OCI-M2 (cell line): ENCODE measurements around the gene USP44.
A peak's percentile ranks its signal among the peaks of the same experiment; 100 is the strongest.
"Not testable (repeated sequence)": the region's sequence is repeated elsewhere in the genome, so short reads cannot be mapped to it uniquely, and the experiment has no call there.

Experiments used
- DNase-seq: peaks from one replicate; lab custom pipeline; 2025; ENCODE audit not compliant: unreplicated experiment; lab: John Stamatoyannopoulos, UW

The USP44 gene

DNA sequence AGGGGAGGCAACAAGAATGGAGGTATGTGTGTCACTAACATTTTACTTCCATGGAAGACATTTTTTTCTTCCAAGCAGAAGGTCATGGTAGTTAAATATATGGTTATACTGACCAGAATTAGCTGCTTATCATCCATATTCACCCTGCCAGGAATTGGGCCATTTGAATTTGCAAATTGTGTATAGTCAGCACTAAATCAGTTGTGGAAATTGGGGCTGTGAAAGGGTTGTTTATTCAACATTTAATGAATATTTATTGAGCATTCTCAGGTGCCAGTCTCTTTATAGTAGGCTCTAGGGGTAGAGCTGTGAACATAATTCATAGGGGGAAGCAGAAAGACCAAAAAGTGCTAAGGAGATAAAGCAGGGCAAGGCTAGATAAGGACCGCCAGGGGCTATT, 39.3 kb downstream of the USP44 start:
- DNase-seq, result no peak

DNA sequence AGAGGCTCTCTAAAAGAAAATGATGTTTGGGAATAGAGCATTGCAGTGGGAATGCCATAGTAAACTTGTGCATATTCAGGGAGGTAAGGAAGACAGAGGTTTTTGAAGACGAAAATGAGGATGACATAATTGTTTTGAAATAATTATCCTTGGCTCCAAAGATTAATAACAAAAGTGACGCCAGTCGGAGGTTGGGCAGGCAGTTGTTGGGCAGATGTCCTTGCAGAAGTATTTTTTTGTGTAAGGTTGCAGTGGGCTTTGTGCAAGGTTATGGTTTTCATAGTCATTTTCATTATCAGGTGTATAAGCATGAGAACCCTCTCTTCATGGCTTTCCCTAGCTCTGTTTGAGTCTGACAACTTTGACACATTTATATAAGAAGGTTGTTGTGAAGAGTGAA, 42.0 kb downstream of the USP44 start:
- no peak for DNase-seq

DNA sequence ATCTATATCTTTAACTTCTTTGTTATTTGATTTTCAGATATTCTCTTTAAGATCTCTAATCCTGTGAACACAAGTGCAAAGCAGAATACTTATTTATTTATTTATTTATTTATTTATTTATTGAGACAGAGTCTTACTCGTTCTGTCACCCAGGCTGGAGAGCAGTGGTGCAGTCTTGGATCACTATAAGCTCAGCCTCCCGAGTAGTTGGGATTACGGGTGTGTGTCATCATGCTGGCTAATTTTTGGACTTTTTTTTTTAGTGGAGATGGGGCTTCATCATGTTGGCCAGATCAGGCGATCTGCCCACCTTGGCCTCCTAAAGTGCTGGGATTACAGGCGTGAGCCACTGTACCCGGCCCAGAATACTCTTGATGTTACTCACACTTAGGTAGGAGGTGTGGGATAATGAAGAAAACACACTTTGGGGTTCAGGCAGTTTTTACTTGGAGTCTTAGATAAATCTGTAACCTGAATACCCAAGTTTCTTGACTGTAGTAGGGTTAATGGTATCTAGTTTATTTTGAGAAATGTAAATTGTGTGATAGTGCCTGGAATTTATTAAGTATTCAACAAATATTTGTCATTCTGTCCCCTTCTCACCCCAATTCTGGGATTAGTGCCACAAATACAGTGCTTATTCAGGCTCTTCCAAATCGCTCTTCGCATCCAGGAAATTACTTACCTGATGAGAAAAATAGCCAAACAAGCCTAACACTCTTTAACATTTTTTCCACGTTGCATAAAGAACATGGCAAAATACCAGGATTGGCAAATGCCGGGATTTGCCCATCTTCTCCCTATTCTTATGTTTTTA, 44.4 kb downstream of the USP44 start:
- DNase-seq, result no peak

DNA sequence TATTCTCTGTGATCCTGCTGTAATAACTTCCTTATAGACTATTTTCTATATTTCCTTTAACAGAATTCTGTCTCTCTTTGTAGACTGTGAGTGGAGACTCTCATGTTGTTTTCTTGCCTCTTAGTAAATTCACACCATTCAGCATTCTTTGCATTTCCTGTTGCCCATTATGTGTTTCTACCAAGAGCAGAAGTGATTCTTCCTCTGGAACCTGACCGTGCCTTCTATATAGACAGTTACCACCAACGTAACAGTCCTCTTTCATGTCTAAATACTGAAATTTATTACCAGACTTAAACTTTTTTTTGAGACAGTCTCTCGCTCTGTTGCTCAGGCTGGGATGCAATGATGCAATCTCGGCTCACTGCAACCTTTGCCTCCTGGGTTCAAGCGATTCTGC, 46.2 kb downstream of the USP44 start:
- no peak for DNase-seq

DNA sequence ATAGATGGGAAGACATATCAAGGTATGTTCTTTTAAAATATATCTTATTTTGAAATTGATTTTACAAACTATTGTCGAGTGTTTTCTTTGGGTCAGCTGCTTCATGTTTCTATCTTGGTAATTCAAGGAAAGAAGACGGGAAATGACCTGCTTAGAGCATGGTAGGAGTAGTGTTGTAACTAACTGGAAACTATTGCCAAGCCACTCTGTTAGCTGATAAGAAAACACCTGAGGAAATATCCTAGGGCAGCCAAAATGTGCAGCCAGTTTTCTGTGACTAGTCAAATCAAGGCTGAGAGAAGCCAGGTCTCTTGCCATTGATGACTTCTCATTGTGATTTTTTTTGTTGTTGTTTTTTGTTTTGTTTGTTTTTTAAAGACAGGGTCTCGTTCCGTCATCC, 47.1 kb downstream of the USP44 start:
- DNase-seq, result no peak

DNA sequence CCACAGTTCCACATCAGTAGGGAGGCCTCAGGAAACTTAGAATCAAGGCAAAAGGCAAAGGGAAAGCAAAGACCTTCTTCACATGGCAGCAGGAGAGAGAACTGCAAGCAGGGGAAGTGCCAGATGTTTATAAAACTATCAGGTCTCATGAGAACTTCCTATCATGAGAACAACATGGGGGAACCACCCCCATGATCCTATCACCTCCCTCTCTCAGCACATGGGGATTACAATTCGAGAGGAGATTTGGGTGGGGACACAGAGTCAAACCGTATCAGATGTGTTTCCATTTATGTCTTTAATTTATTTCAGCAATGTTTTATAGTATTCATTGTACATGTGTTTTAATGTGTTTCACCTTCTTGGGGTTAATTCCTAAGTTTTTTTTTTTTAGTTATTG, 51.5 kb downstream of the USP44 start:
- no peak for DNase-seq

DNA sequence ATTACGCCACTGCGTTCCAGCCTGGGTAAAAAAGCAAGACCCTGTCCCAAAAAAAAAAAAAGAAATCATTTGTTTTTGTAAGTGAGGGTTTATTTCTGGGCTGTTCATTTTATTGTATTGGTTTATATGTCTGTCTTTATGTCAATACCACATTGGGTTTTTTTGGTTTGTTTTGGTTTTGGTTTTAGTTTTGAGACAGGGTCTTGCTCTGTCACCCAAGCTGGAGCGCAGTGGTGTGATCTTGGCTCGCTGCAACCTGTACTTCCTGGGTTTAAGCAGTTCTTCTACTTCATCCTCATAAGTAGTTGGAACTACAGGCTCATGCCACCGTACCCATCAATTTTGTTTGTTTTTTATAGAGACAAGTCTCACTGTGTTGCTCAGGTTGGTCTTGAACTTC, 52.3 kb downstream of the USP44 start:
- no peak for DNase-seq

DNA sequence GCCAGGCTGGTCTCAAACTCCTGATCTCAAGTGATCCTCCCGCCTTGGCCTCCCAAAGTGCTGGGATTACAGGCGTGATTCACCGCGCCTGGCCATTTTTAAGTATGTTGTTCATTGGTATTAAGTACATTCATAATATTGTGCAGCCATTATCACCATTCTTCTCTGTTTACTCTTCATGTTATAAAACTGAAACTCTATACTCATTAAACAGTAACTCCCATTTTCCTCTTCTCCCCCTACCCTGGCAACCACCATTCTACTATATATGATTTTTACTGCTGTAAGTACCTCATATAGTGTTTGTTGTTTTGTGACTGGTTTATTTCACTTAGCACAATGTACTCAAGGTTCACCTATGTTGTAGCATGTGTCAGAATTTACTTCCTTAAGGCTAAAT, 54.2 kb downstream of the USP44 start:
- no peak for DNase-seq

DNA sequence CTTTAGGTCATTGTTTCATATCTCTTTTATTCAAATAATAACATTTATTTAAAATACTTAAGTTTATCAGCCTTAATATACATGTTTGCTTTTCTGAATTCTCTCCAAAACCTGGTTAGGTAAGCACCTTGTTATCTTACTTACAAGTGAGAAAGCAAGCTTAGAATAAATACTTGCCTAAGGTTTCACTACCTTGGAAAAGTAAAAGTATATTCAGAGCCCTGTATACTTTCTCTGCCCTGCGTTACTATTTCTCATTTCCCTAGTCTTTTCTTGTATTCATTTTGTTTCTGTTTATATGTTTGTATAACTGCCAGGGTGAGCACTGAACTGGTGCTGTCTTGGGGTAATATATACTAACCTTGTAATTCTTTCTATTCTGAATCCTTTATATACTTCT, 55.8 kb downstream of the USP44 start:
- DNase-seq, result no peak

DNA sequence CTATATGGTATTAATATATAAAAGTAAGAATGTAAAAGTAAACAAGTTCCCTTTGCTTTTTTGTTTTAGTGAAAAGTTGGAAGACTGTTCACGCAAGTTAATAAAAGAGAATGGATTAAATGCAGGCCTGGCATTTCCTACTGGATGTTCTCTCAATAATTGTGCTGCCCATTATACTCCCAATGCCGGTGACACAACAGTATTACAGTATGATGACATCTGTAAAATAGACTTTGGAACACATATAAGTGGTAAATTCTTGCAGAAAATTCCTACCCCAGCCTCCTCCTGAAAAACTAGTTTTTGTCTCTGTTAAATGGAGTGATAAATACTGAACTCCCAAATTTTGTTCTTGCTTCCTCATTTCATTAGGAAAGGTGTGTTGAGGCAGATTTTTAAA, 56.4 kb downstream of the USP44 start:
- DNase-seq, result no peak

DNA sequence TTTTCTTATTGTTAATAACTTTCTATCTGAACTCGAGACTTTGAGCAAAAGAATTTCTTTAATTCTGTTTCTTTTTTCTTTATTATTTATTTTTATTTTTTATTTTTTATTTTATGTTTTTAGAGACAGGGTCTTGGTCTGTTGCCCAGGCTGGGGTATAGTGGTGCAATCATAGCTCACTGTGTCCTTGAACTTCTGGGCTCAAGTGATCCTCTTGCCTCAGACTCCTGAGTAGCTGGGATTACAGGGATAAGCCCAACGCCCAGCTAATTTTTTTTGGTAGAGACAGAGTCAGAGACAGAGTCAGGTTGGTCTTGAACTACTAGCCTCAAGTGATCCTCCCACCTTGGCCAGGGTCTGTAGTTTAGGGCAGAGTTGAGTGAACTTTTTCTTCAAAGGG, 58.8 kb downstream of the USP44 start:
- no peak for DNase-seq

DNA sequence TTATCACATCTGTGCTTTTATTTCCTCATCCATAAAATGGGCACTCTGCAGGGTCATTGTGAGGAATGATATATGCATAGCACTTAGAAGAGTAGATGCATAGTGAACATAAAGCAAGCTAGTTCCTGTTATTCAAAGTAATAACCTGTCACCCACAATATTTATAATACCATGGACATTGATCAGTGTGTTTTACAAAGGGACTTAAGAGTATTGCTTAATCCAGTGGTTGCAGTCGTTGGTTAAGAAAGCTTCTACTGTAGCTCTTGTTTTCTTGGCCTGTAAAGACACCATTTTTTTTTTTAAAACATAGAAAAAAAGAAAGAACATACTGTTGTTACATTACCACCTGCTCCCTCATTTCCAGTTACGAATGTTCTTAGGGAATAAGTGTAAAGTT, 64.3 kb downstream of the USP44 start:
- DNase-seq, result no peak

DNA sequence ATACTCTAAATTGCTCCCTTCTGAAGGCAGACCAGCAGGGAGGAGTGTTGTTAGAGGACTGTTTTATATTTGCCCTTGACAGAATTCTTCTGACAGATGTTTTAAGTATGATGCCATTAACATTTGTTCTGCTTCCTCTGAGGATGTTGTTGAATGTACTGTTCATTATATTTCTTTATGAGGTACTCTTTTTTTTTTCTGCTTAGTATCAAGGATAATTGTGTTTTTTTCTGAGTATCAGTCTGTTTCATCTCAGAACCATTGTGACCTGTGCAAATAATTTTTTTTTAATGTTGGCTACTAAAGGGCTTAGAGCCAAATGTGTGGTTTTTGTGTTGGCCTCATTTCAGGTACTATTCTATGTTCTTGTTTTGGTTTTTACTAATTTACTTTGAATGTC, 66.8 kb downstream of the USP44 start:
- no peak for DNase-seq

DNA sequence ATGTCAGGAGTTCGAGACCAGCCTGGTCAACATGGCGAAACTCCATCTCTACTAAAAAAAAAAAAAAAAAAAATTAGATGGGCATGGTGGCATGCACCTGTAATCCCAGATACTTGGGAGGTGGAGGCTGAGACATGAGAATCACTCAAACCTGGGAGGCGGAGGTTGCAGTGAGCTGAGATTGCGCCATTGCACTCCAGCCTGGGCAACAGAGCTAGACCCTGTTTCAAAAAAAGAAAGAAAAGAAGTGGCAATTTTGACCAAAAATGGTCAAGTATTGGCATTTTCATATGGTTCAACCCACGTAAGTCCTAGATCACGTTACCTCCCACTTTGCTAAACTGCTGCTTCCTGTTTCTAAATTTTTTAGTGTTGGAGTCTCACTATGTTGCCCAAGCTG, 68.7 kb downstream of the USP44 start:
- DNase-seq, result not testable (repeated sequence)

DNA sequence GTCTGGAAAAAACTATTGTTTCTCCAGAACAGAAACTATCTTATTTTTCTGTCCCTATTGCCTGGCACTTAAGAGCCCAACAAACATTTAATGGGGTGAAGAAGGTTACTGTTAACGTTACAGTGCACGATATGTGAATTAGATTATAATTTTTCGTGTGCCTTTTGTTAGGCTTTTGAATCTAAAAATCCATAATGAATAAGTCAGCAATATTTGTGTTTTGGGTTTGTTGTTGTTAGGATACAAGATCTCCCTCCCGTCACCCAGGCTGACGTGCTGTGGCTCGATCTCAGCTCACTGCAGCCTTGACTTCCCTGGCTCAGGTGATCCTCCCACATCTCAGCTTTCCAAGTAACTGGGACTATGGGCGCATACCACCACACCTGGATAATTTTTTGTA, 69.4 kb downstream of the USP44 start:
- no peak for DNase-seq

DNA sequence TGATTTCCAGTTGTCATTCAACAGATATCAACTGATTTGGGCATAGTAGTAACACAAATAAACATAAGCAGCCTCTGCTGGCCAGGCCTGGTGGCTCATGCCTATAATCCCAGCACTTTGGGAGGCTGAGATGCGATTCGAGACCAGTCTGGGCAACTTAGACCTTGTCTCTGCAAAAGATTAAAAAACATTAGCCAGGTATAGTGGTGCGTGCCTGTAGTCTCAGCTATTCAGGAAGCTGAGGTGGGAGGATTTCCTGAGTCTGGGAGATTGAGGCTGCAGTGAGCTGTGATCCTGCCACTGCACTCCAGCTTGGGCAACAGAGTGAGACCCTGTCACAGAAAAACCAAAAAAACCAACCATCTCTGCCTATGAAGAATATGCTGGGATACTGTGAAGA, 70.2 kb downstream of the USP44 start:
- no peak for DNase-seq

DNA sequence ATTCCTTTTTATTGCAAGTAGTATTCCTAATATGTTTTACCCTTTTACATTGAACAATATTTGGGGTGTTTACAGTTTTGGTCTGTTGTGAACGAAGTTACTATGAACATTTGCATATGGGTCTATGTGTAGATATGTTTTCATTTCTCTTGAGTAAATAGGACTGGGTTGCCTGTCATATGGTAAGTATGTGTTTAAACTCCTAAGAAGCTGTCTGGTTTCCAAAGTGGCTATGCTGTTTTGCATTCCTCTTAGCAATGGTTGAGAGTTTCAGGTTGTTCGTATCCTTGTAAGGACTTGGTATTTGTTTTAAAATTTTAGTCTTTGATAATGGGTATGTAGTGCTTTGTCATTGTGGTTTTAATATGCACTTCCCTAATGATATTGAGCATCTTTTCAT, 71.0 kb downstream of the USP44 start:
- no peak for DNase-seq

DNA sequence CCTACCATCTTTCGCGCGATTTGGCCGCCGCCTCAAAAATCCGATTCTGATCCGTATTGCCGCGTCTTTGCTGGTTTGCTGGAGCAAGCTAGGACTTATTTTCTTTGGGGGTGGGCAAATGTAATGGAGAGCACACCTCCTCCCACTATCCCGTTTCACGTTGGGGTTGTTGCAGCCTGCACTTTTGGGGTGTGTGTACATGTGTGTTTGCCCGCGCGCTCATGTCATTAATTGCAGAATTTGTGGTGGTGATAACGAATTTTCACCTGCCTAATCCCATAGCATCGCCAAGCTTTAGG, 76.7 kb downstream of the USP44 start:
- no peak for DNase-seq

DNA sequence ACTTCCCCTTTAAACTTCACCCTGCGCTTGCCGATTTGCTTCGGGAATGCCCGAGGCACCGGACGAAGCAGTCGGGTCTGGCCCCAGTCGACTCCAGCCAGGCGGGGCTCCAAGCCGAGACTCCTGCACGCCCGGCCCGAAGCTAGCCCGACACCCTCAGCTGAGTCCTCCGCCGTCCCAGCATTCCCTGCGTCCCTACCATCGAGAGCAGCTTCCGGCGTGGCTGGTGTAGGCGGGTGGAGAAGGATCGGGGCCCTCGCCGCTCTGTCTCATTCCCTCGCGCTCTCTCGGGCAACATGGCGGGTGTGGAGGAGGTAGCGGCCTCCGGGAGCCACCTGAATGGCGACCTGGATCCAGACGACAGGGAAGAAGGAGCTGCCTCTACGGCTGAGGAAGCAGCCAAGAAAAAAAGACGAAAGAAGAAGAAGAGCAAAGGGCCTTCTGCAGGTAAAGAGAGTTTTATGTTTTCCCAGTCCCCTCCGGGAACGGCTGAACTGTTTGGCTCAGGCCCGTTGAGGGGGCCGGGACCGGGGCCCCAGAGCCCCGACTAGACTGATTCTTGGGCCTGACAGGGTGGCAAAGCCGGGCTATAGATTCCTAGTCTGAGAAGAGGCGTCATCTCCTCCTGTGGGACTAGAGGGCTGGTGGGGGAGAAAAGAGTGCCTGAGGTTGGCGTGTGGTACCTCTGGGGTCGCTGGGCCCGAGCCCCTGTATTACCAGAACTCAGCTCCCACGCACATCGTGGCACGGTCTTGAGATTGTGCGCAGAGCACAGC, 77.2 kb downstream of the USP44 start, which contains the start of gene METAP2:
Gene METAP2 (plus strand): TSS at position 269 of the 776 bp plus-strand sequence. CDS start 28 bp downstream, at position 297.
- DNase-seq, result peak; percentile 22

DNA sequence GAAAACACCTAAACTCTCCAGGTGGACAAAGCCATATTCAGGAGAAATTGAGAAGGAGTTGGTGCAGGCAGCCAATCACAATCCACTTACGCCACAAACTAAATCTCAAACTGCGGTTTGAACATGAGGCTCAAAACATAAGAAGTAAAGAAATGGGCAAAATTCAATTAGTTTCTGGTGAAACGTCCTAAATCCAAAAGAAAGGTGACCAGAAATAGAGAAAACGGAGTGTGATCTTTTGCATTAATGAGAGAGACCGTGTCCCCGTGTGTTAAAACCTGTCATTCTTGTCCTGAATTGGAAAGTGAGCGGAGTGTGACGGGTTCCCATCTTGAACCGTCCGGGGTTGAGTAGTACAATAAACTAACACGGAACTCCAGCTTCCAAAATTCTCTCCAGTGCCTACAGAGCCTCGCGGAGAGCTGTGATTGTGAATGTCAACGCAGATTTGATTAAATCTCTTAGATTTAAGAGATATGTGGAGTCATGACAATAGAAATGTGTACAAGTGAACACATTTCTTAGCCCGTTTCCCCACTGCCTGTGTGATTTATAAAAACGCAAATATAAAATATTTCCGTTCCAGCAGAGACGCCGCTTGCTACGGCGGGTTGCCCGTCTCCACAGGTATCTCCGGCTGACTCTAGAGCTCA, 77.9 kb downstream of the USP44 start:
- no peak for DNase-seq

DNA sequence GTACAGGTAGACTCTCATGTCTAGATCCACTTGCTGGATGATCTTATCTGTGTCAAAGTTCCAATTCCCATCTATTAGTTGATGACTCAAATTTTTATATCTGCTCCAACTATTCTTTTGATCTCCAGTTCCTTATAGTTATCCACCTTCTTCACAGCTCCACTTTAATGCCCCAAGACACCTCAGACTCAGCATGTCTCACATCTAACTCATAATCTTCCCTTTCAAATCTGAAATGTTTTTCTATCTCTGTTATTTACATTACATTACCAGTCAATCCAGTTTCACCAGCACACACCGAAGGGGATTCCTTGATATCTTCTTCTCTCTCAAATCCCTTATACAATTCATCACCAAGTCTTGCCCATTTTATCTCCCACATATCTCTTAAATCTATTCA, 81.0 kb downstream of the USP44 start:
- no peak for DNase-seq
